ENCODE data around the gene BCDIN3D. TPM values are rescaled to one million over a fixed set of nuclear protein-coding genes. Genes with fewer than 3 reads are reported as not detected.

The BCDIN3D gene
- total RNA-seq, 1 donor, result 5.4 TPM

GRCh38 chr12:49825971-49826421, 16.9 kb downstream of the BCDIN3D start:
- peak overlapping the region; percentile 82 for H3K27ac ChIP-seq (ENCODE audit: low read depth, low read length)
- peaks cover 68% of the 10 kb centered on the region for H3K79me2 ChIP-seq (ENCODE audit: insufficient read depth, low read length)
- H3K27me3 ChIP-seq (ENCODE audit: insufficient read depth, low read length), result no peaks in the 10 kb centered on the region
- DNase-seq (ENCODE audit: insufficient read length, low spot score, missing footprints), result peak; percentile 91
- peaks cover 59% of the 10 kb centered on the region for H4K20me1 ChIP-seq (ENCODE audit: insufficient read depth, low read length)
- peaks cover 17% of the 10 kb centered on the region for H3K36me3 ChIP-seq (ENCODE audit: insufficient read depth, low read length)
- H3K4me3 ChIP-seq (ENCODE audit: insufficient read depth, low read length), result peak overlapping the region; percentile 91
- peak overlapping the region; percentile 85 for H3K4me2 ChIP-seq (ENCODE audit: insufficient read depth, low read length)
- peaks cover 43% of the 10 kb centered on the region for H3K4me1 ChIP-seq (ENCODE audit: insufficient read depth, low read length)
- H2AFZ ChIP-seq (ENCODE audit: low read length), result no peak overlapping the region
- H3K9me3 ChIP-seq (ENCODE audit: low read depth, low read length), result no peaks in the 10 kb centered on the region
- TF ChIP-seq CTCF (IDR thresholded peaks at IDR 0.05; ENCODE audit: extremely low read depth, low read depth, low read length), result no peak

- no peak for TF ChIP-seq CTCF (IDR thresholded peaks at IDR 0.05; ENCODE audit: extremely low read depth, low read depth, low read length)
- Histone ChIP-seq H3K27ac (ENCODE audit: low read depth, low read length) (peak overlapping the region; percentile 82), H3K79me2 (ENCODE audit: insufficient read depth, low read length) (peaks cover 73% of the 10 kb centered on the region), H3K27me3 (ENCODE audit: insufficient read depth, low read length) (no peaks in the 10 kb centered on the region), H3K4me3 (ENCODE audit: insufficient read depth, low read length) (peak overlapping the region; percentile 91), H3K36me3 (ENCODE audit: insufficient read depth, low read length) (peaks cover 21% of the 10 kb centered on the region), H3K9me3 (ENCODE audit: low read depth, low read length) (no peaks in the 10 kb centered on the region), H3K4me2 (ENCODE audit: insufficient read depth, low read length) (peak overlapping the region; percentile 35), H4K20me1 (ENCODE audit: insufficient read depth, low read length) (peaks cover 64% of the 10 kb centered on the region), H2AFZ (ENCODE audit: low read length) (no peak overlapping the region), H3K4me1 (ENCODE audit: insufficient read depth, low read length) (peaks cover 43% of the 10 kb centered on the region)
- DNase-seq (ENCODE audit: insufficient read length, low spot score, missing footprints), result peak; percentile 95
Measured at GRCh38 chr12:49825360-49825970, 17.4 kb downstream of the BCDIN3D start.

DNA sequence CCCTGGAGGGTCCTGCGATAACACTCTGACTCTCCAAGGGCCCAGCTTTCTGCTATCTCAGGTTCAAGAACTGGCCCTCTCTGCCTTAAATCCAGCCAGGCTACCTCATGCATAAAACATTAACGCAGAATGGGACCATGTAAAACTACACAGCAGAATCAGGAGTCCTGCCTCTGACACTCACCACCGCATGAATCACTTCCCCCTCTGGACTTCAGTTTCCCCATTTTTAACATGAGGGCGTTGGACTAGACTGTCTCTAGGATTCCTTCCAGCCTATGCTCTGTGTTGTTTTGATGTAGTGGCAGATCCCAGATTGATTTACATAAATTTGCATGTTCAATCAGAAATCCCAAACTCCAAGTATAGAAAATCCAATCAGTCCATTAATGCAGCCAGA, 18.0 kb downstream of the BCDIN3D start:
- DNase-seq (ENCODE audit: insufficient read length, low spot score, missing footprints), result peak; percentile 95
- Histone ChIP-seq H2AFZ (ENCODE audit: low read length) (no peak overlapping the region), H3K27me3 (ENCODE audit: insufficient read depth, low read length) (no peaks in the 10 kb centered on the region), H3K79me2 (ENCODE audit: insufficient read depth, low read length) (peaks cover 78% of the 10 kb centered on the region), H3K4me1 (ENCODE audit: insufficient read depth, low read length) (peaks cover 43% of the 10 kb centered on the region), H3K9me3 (ENCODE audit: low read depth, low read length) (no peaks in the 10 kb centered on the region), H4K20me1 (ENCODE audit: insufficient read depth, low read length) (peaks cover 67% of the 10 kb centered on the region), H3K4me3 (ENCODE audit: insufficient read depth, low read length) (peak overlapping the region; percentile 91), H3K4me2 (ENCODE audit: insufficient read depth, low read length) (peak overlapping the region; percentile 35), H3K36me3 (ENCODE audit: insufficient read depth, low read length) (peaks cover 21% of the 10 kb centered on the region), H3K27ac (ENCODE audit: low read depth, low read length) (peak overlapping the region; percentile 82)
- TF ChIP-seq CTCF (IDR thresholded peaks at IDR 0.05; ENCODE audit: extremely low read depth, low read depth, low read length), result no peak

GRCh38 chr12:49824416-49824815, 18.5 kb downstream of the BCDIN3D start:
- H3K4me3 ChIP-seq (ENCODE audit: insufficient read depth, low read length), result no peak overlapping the region
- H3K79me2 ChIP-seq (ENCODE audit: insufficient read depth, low read length), result peaks cover 83% of the 10 kb centered on the region
- peaks cover 43% of the 10 kb centered on the region for H3K4me1 ChIP-seq (ENCODE audit: insufficient read depth, low read length)
- H3K4me2 ChIP-seq (ENCODE audit: insufficient read depth, low read length), result peak overlapping the region; percentile 35
- H3K9me3 ChIP-seq (ENCODE audit: low read depth, low read length), result no peaks in the 10 kb centered on the region
- no peak for TF ChIP-seq CTCF (IDR thresholded peaks at IDR 0.05; ENCODE audit: extremely low read depth, low read depth, low read length)
- H3K27me3 ChIP-seq (ENCODE audit: insufficient read depth, low read length), result no peaks in the 10 kb centered on the region
- no peak overlapping the region for H2AFZ ChIP-seq (ENCODE audit: low read length)
- peaks cover 71% of the 10 kb centered on the region for H4K20me1 ChIP-seq (ENCODE audit: insufficient read depth, low read length)
- peaks cover 21% of the 10 kb centered on the region for H3K36me3 ChIP-seq (ENCODE audit: insufficient read depth, low read length)
- DNase-seq (ENCODE audit: insufficient read length, low spot score, missing footprints), result no peak
- peak overlapping the region; percentile 82 for H3K27ac ChIP-seq (ENCODE audit: low read depth, low read length)
